Measurements from ENCODE around the gene ZNF660.
"Not testable (repeated sequence)": the region's sequence is repeated elsewhere in the genome, so short reads cannot be mapped to it uniquely, and the experiment has no call there.

Gene ZNF660

GRCh38 chr3:44584646-44585501 lies at the start of gene ZNF660:
Gene ZNF660, plus strand, starts transcription at chr3:44584964. Its CDS starts 9,230 bp downstream, at chr3:44594194.
- Mint-ChIP-seq H3K36me3 (no peaks in the 10 kb centered on the region), H3K9me3 (peaks cover 6% of the 10 kb centered on the region), H3K27ac (no peak within 1 kb of the TSS), H3K4me1 (peaks cover 5% of the 10 kb centered on the region), H3K4me3 (peak within 1 kb of the TSS; percentile 29)
- ATAC-seq (peak; percentile 55), DNase-seq (ENCODE audit: low spot score in 2 of 2) (no peak)

DNA sequence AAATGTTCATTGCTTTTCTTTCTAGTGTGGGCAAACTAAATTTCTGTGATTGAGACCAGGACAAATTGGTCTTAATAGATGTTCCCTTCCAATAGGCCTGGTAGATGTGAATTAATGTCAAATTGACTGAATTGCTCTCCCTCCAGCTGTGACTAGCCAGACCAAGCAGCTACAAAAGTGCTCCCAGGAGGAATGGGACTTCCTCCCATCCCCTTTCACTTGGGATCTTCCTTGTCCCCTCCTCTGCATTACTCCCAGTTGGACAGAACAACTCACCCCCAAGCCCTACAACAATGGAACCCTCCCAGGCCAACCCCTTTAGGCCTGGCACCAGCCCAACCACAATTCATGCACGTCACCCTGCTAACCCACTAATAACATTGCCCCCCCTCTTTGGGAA lies 49.4 kb upstream of the ZNF660 start:
- H3K36me3 Mint-ChIP-seq, result no peaks in the 10 kb centered on the region
- ATAC-seq (no peak), DNase-seq (ENCODE audit: low spot score in 2 of 2) (no peak)
- H3K4me1 Mint-ChIP-seq, result no peaks in the 10 kb centered on the region
- no peak overlapping the region for H3K27ac Mint-ChIP-seq
- no peaks in the 10 kb centered on the region for H3K9me3 Mint-ChIP-seq
- no peak overlapping the region for H3K4me3 Mint-ChIP-seq

- not testable (repeated sequence) for H3K4me3 Mint-ChIP-seq; H3K36me3 Mint-ChIP-seq; H3K27ac Mint-ChIP-seq; DNase-seq (ENCODE audit: low spot score in 2 of 2); ATAC-seq; H3K9me3 Mint-ChIP-seq; H3K4me1 Mint-ChIP-seq
These were observed 40.0 kb upstream of the ZNF660 start for GRCh38 chr3:44544811-44545210.

DNA sequence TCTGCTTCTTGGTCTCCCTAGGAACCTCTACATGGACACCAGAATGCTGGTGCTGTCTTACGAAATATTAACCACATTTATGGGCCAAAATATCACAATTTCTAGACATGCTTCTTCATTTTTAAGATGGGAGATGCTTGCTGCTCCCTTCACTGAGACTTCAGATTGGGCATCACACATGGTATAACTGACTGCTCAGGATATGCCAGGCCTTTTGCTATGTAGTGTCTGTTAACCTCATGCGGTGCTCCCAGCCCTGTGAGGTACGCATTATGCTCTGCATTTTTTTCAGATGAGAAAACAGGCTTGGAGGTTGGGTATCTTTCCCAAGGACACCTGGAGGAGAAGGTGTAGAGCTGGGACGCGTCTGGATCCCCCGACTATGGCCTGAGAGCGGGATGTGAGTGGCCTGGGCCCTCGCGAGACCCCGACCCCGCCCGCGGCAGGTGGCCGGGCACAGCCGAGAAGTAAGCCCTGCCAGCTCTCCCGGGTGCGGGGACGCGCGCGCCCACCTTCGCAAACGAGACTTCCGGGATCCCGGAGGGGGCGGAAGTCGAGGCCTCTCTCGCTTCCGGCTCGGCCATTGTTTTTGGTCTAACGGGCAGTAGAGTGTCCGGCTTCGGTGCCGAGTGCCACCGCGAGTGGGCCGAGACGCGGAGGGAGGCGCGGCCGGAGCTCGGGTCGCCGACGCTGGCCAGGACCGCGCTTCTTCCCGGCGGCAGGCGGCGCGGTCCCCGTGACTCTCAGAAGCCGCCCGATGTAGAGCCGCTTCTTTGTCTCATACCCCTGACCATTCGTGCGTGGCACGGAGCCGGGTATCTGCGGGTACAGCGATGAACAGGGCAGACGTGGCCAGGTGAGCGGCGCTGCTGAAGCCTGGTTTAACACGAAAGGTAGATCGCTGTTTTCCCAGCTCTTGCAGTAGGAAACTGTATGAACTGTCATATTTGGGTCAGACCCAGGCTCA lies 29.9 kb upstream of the ZNF660 start, which contains the start of gene ZKSCAN7:
Gene ZKSCAN7, plus strand, starts transcription at position 568 of the 967 bp plus-strand sequence. CDS start 1,855 bp downstream, outside the sequence.
- peak; percentile 34 to 76 for DNase-seq (ENCODE audit: low spot score in 2 of 2)
- peak within 1 kb of the TSS; percentile 82 for H3K4me3 Mint-ChIP-seq
- ATAC-seq, result peak; percentile 76
- no peaks in the 10 kb centered on the region for H3K36me3 Mint-ChIP-seq
- H3K9me3 Mint-ChIP-seq, result peaks cover 5% of the 10 kb centered on the region
- peak within 1 kb of the TSS; percentile 84 for H3K27ac Mint-ChIP-seq
- H3K4me1 Mint-ChIP-seq, result peaks cover 12% of the 10 kb centered on the region

DNA sequence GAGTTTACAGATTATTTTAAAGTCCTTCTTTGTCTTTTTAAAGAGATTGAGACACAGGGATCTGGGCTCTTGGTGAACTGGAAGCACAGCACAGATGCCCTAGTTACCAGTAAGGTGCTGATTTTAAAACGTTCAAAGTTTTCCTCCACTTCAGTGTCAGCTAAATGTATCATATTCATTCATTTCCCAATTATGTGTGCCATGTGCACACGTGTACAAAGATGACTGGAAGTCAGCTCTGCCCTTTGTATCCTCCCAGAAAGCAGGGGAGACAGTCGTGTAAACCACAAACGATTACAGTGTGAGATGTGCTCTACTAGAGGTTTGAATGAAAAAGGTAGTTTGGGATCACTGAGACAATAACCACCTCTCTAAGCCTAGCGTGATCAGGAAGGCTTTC lies 29.0 kb upstream of the ZNF660 start:
- peak overlapping the region; percentile 82 for H3K4me3 Mint-ChIP-seq
- H3K27ac Mint-ChIP-seq, result peak overlapping the region; percentile 84
- H3K9me3 Mint-ChIP-seq, result peaks cover 5% of the 10 kb centered on the region
- DNase-seq (ENCODE audit: low spot score in 2 of 2) (no peak), ATAC-seq (no peak)
- H3K4me1 Mint-ChIP-seq, result peaks cover 12% of the 10 kb centered on the region
- H3K36me3 Mint-ChIP-seq, result no peaks in the 10 kb centered on the region

DNA sequence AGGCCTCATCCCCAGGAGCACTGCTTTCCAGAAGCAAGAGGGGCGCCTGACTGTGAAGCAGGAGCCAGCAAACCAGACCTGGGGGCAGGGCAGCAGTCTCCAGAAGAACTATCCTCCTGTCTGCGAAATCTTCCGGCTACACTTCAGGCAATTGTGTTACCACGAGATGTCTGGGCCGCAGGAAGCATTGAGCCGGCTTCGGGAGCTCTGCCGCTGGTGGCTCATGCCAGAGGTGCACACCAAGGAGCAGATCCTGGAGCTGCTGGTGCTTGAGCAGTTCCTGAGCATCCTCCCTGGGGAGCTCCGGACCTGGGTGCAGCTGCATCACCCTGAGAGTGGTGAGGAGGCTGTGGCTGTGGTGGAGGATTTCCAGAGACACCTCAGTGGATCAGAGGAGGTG lies 27.7 kb upstream of the ZNF660 start:
- ATAC-seq (no peak), DNase-seq (ENCODE audit: low spot score in 2 of 2) (no peak)
- Mint-ChIP-seq H3K27ac (no peak overlapping the region), H3K36me3 (no peaks in the 10 kb centered on the region), H3K9me3 (peaks cover 5% of the 10 kb centered on the region), H3K4me1 (peaks cover 12% of the 10 kb centered on the region), H3K4me3 (no peak overlapping the region)

GRCh38 chr3:44561076-44561475 lies 23.7 kb upstream of the ZNF660 start:
- H3K36me3 Mint-ChIP-seq, result peaks cover 5% of the 10 kb centered on the region
- H3K9me3 Mint-ChIP-seq, result peaks cover 8% of the 10 kb centered on the region
- ATAC-seq (no peak), DNase-seq (ENCODE audit: low spot score in 2 of 2) (no peak)
- no peak overlapping the region for H3K4me3 Mint-ChIP-seq
- H3K27ac Mint-ChIP-seq, result no peak overlapping the region
- H3K4me1 Mint-ChIP-seq, result peaks cover 3% of the 10 kb centered on the region

DNA sequence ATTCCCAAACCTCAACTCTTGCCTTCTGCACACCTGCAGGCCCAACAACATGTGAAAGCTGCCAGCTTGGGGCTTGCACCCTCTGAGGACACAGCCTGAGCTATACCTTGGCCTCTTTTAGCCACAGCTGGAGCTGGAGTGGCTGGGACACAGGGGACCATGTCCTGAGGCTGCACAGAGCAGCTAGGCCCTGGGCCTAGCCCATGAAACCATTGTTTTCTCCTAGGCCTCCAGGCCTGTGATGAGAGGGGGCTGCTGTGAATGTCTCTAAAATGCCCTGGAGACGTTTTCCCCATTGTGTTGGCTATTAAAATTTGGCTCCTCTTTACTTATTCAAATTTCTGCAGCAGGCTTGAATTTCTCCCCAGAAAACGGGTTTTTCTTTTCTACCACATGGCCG lies 22.6 kb upstream of the ZNF660 start:
- DNase-seq (ENCODE audit: low spot score in 2 of 2), result no peak
- no peak overlapping the region for H3K4me3 Mint-ChIP-seq
- no peaks in the 10 kb centered on the region for H3K4me1 Mint-ChIP-seq
- H3K27ac Mint-ChIP-seq, result no peak overlapping the region
- H3K36me3 Mint-ChIP-seq, result peaks cover 5% of the 10 kb centered on the region
- H3K9me3 Mint-ChIP-seq, result peaks cover 15% of the 10 kb centered on the region
- no peak for ATAC-seq

GRCh38 chr3:44568561-44568960 lies 16.2 kb upstream of the ZNF660 start:
- Mint-ChIP-seq H3K4me3 (no peak overlapping the region), H3K9me3 (peaks cover 44% of the 10 kb centered on the region), H3K36me3 (peaks cover 9% of the 10 kb centered on the region), H3K27ac (no peak overlapping the region), H3K4me1 (no peaks in the 10 kb centered on the region)
- DNase-seq (ENCODE audit: low spot score in 2 of 2) (no peak), ATAC-seq (no peak)

- H3K9me3 Mint-ChIP-seq, result peaks cover 41% of the 10 kb centered on the region
- DNase-seq (ENCODE audit: low spot score in 2 of 2) (no peak), ATAC-seq (no peak)
- no peak overlapping the region for H3K4me3 Mint-ChIP-seq
- no peak overlapping the region for H3K27ac Mint-ChIP-seq
- no peaks in the 10 kb centered on the region for H3K4me1 Mint-ChIP-seq
- peaks cover 9% of the 10 kb centered on the region for H3K36me3 Mint-ChIP-seq
These were observed 13.7 kb upstream of the ZNF660 start for GRCh38 chr3:44571024-44571423.

GRCh38 chr3:44576613-44577012 lies 8.2 kb upstream of the ZNF660 start:
- peaks cover 17% of the 10 kb centered on the region for H3K9me3 Mint-ChIP-seq
- DNase-seq (ENCODE audit: low spot score in 2 of 2) (no peak), ATAC-seq (no peak)
- H3K36me3 Mint-ChIP-seq, result no peaks in the 10 kb centered on the region
- no peak overlapping the region for H3K27ac Mint-ChIP-seq
- no peaks in the 10 kb centered on the region for H3K4me1 Mint-ChIP-seq
- no peak overlapping the region for H3K4me3 Mint-ChIP-seq

GRCh38 chr3:44577354-44577952 lies 7.3 kb upstream of the ZNF660 start:
- peaks cover 11% of the 10 kb centered on the region for H3K9me3 Mint-ChIP-seq
- H3K4me1 Mint-ChIP-seq; H3K4me3 Mint-ChIP-seq; H3K27ac Mint-ChIP-seq; DNase-seq (ENCODE audit: low spot score in 2 of 2); ATAC-seq; H3K36me3 Mint-ChIP-seq: not testable (repeated sequence)

GRCh38 chr3:44578316-44578715 lies 6.4 kb upstream of the ZNF660 start:
- H3K27ac Mint-ChIP-seq; ATAC-seq; H3K4me1 Mint-ChIP-seq; H3K36me3 Mint-ChIP-seq; H3K9me3 Mint-ChIP-seq; DNase-seq (ENCODE audit: low spot score in 2 of 2); H3K4me3 Mint-ChIP-seq: not testable (repeated sequence)

- DNase-seq (ENCODE audit: low spot score in 2 of 2); H3K4me3 Mint-ChIP-seq; H3K36me3 Mint-ChIP-seq; H3K4me1 Mint-ChIP-seq; ATAC-seq; H3K27ac Mint-ChIP-seq: not testable (repeated sequence)
- H3K9me3 Mint-ChIP-seq, result peaks cover 12% of the 10 kb centered on the region
These were observed 5.7 kb upstream of the ZNF660 start for GRCh38 chr3:44578924-44579515.

GRCh38 chr3:44579749-44580148 lies 5.0 kb upstream of the ZNF660 start:
- H3K27ac Mint-ChIP-seq; DNase-seq (ENCODE audit: low spot score in 2 of 2); H3K36me3 Mint-ChIP-seq; H3K4me1 Mint-ChIP-seq; ATAC-seq; H3K4me3 Mint-ChIP-seq: not testable (repeated sequence)
- H3K9me3 Mint-ChIP-seq, result peaks cover 12% of the 10 kb centered on the region

Data from stimulated activated effector memory CD8-positive, alpha-beta T cell treated with anti-CD3 and anti-CD28 coated beads, Interleukin-12 subunit alpha, Interleukin-12 subunit beta, amount 100 ng/mL, for 72 hours (primary cell).